ENCODE results near the gene PLA2G12A.

DNA sequence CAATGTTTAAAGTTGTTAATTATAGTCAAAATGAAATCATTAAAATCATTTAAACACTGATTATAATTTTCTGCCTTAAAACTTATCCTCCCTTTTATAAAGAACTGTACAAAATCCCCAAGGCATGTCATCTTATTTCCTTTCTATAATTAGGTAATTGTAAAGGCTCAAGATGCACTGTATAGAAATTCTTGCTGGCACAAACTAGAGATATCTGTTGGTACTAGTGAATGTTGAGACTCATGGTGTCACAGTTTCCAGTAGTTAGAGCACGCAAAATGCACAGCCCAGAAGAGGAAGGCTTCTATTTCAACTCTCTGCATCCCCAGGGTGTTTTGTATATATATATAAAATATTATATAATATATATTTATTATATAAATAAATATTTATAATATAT lies 22.7 kb upstream of the PLA2G12A start:
- TF ChIP-seq POLR2A (IDR thresholded peaks at IDR 0.05; ENCODE audit: low read depth, low read length): no peak
- no peak for TF ChIP-seq TAF1 (IDR thresholded peaks at IDR 0.05; ENCODE audit: borderline replicate concordance, low read depth, low read length)
- TF ChIP-seq POLR2AphosphoS5 (IDR thresholded peaks at IDR 0.05; ENCODE audit: low read depth, low read length): no peak
